Left colon (tissue), 2 donors: ENCODE measurements around the gene ATF1. TPM values are rescaled to one million over a fixed set of nuclear protein-coding genes. Genes with fewer than 3 reads are reported as not detected.
A peak's percentile ranks its signal among the peaks of the same experiment; 100 is the strongest.

Experiments used
- ATAC-seq: fragments of 200-7000 bp; cut with Tn5 transposase; one replicate; pipeline ENCODE4 v1.9.1; 2020; ENCODE audit warnings: mild to moderate bottlenecking, moderate library complexity
- DNase-seq, 2 donors: peaks; one replicate each; pipeline ENCODE4 v3.0.0-alpha.2; 2020
- intact Hi-C, 2 donors: fragments of 100-400 bp; cut with DNase I in 1 of 2; cut with micrococcal nuclease in 1 of 2; formaldehyde crosslinking; loops; one replicate each; pipeline versions ENCODE4 v1.11.2 to v1.14.0; 2022; cut with DNase I, micrococcal nuclease
- long read RNA-seq: library from polyadenylated mRNA; unstranded; transcript quantifications from one replicate; pipeline ENCODE4 v2.0.0, GENCODE V29; 2021
- total RNA-seq, 2 donors: library from RNA; stranded (reverse); fragmentation: NEBNext Ultra II Directional; extraction: Animal tissue kit (Norgen Biotek cat#: 25700); gene quantifications; one replicate each; pipeline ENCODE4 v1.2.1, GENCODE V29; 2021
- donor health status: DM: no; HTN: no; CAD: no.
- donor health status: DM: yes; HTN: yes; CAD: no.

ATF1 gene
- total RNA-seq: 10 to 100 TPM; 35.8 to 36.4 TPM
- long read RNA-seq, transcript ATF1-201 (7 exons, 2,181 nt): major isoform, 11 of 25 reads
- long read RNA-seq, partial matches to known transcripts: 10 of 25 reads
- long read RNA-seq, other reads (novel, unspliced or antisense): 4 of 25 reads

GRCh38 chr12:50763639-50764285, at the start of gene ATF1:
TSS of gene ATF1 (plus strand) at chr12:50764101. CDS start at chr12:50780146, 16,045 bp downstream.
- ATAC-seq (peak; percentile 83), DNase-seq (peak; percentile 91 to 92)
- intact Hi-C loops: loop anchor here in 1 of 2 donors (10.0 kb wide), 1 partner anchor 161 kb away; a partner anchor contains a TSS

GRCh38 chr12:50715174-50715573, 48.7 kb upstream of the ATF1 start:
- DNase-seq (no peak), ATAC-seq (peak; percentile 9)
- intact Hi-C loops: no loop called here

- intact Hi-C loops: no loop called here
- no peak for DNase-seq
- ATAC-seq: no peak
These were observed 45.1 kb upstream of the ATF1 start for GRCh38 chr12:50718760-50719159.

GRCh38 chr12:50720085-50720484, 43.8 kb upstream of the ATF1 start:
- intact Hi-C loops: no loop called here
- no peak for DNase-seq
- no peak for ATAC-seq

GRCh38 chr12:50720501-50720900, 43.4 kb upstream of the ATF1 start:
- intact Hi-C loops: no loop called here
- DNase-seq: no peak
- no peak for ATAC-seq

GRCh38 chr12:50723865-50724264, 40.0 kb upstream of the ATF1 start:
- intact Hi-C loops: no loop called here
- no peak for DNase-seq
- ATAC-seq: no peak

GRCh38 chr12:50725011-50725942, 38.6 kb upstream of the ATF1 start:
- ATAC-seq: no peak

GRCh38 chr12:50727466-50727865, 36.4 kb upstream of the ATF1 start:
- no peak for ATAC-seq
- intact Hi-C loops: no loop called here
- no peak for DNase-seq

More at GRCh38 chr12:50725011-50725942, 38.6 kb upstream of the ATF1 start:
- intact Hi-C loops: no loop called here
- DNase-seq: no peak

- ATAC-seq (no peak), DNase-seq (no peak)
- intact Hi-C loops: no loop called here
These were observed 35.5 kb upstream of the ATF1 start for GRCh38 chr12:50728417-50728816.

- ATAC-seq: no peak
- intact Hi-C loops: no loop called here
- no peak for DNase-seq
These were observed 35.1 kb upstream of the ATF1 start for GRCh38 chr12:50728841-50729240.

GRCh38 chr12:50732591-50732990, 31.3 kb upstream of the ATF1 start:
- ATAC-seq (no peak), DNase-seq (no peak)
- intact Hi-C loops: no loop called here

GRCh38 chr12:50733706-50734105, 30.2 kb upstream of the ATF1 start:
- ATAC-seq (no peak), DNase-seq (no peak)
- intact Hi-C loops: no loop called here

GRCh38 chr12:50734409-50735263, 29.3 kb upstream of the ATF1 start:
- ATAC-seq (peak; percentile 28), DNase-seq (no peak)
- intact Hi-C loops: no loop called here

- no peak for ATAC-seq
- intact Hi-C loops: no loop called here
- no peak for DNase-seq
These were observed 24.3 kb upstream of the ATF1 start for GRCh38 chr12:50739611-50740010.

- ATAC-seq (no peak), DNase-seq (no peak)
- intact Hi-C loops: no loop called here
These were observed 23.6 kb upstream of the ATF1 start for GRCh38 chr12:50740307-50740706.

GRCh38 chr12:50742776-50743175, 21.1 kb upstream of the ATF1 start:
- intact Hi-C loops: no loop called here
- no peak for ATAC-seq
- DNase-seq: no peak

- DNase-seq: no peak
- ATAC-seq: no peak
- intact Hi-C loops: no loop called here
These were observed 18.0 kb upstream of the ATF1 start for GRCh38 chr12:50745861-50746260.

- DNase-seq (no peak), ATAC-seq (no peak)
- intact Hi-C loops: no loop called here
These were observed 17.5 kb upstream of the ATF1 start for GRCh38 chr12:50746431-50746830.

- no peak for ATAC-seq
- intact Hi-C loops: no loop called here
- no peak for DNase-seq
These were observed 16.1 kb upstream of the ATF1 start for GRCh38 chr12:50747817-50748216.
